Measurements from ENCODE around the gene SLC13A4.

The SLC13A4 gene

DNA sequence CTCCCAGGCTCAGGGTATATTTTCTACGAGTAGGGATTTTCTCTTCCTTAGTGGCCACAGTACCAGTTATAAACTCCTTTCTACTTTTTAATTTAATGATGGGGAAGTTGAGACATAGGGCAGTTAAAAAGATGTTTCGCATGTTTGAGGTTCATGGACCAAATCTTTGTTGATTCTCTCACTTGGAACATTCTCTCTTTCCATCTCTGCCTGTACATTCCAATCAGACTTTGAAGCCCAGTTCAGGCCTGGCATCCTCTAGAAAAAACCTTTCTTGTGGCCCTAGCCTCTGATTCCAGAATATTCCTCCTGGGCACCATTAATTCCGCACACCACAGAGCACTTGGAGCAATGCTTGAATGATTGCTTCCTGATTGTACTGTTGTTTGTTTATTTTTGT, 18.5 kb downstream of the SLC13A4 start:
- no peak for DNase-seq (ENCODE audit: low read depth)

DNA sequence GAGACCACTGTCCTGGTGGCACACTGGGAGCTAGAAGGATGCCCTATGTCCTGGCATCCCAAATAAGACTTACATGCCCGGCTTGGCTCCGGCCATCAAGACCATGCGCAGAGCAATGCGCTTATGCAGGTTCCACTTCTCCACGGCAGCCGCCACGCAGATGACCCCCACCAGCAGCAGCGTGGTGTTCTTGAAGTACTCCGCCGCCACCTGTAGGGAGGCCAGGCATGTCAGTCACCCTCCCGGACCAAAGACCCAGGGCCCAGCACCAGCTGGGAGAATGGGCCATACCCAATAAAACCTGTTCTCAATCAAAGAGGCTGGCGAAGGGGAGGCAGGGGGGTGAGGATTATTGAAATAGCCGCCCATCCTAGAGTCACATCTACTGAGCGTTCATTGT, 19.9 kb downstream of the SLC13A4 start:
- no peak for TF ChIP-seq CTCF (IDR thresholded peaks at IDR 0.05; ENCODE audit: insufficient read depth, low read depth, low read length, missing control alignments)
- H3K4me3 ChIP-seq (ENCODE audit: low read length), result no peak overlapping the region
- no peak for DNase-seq (ENCODE audit: low read depth)

More for the DNA sequence above, 18.5 kb downstream of the SLC13A4 start:
- H3K4me3 ChIP-seq (ENCODE audit: low read length), result no peak overlapping the region
- TF ChIP-seq CTCF (IDR thresholded peaks at IDR 0.05; ENCODE audit: insufficient read depth, low read depth, low read length, missing control alignments), result no peak

DNA sequence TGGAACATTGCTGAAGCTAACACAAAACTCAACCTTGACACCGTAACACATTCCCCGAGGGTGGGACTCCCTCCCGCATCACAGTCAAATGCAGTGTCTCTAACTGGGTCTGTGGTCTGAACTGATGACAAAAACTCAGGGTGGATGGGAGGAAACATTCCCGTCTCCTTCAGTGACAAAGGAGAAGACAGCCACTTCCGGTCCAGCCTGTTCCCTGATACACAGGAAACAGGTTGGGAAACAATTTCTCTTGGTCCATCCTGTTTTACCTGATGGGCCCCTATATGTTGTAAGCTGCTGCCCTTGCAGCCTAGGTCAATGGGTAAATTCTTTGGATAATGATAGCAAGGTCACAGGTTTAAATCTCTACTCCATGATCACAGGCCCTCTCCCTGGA, 20.4 kb downstream of the SLC13A4 start:
- H3K4me3 ChIP-seq (ENCODE audit: low read length), result no peak overlapping the region
- peak; percentile 85 for DNase-seq (ENCODE audit: low read depth)
- TF ChIP-seq CTCF (IDR thresholded peaks at IDR 0.05; ENCODE audit: insufficient read depth, low read depth, low read length, missing control alignments), result no peak

DNA sequence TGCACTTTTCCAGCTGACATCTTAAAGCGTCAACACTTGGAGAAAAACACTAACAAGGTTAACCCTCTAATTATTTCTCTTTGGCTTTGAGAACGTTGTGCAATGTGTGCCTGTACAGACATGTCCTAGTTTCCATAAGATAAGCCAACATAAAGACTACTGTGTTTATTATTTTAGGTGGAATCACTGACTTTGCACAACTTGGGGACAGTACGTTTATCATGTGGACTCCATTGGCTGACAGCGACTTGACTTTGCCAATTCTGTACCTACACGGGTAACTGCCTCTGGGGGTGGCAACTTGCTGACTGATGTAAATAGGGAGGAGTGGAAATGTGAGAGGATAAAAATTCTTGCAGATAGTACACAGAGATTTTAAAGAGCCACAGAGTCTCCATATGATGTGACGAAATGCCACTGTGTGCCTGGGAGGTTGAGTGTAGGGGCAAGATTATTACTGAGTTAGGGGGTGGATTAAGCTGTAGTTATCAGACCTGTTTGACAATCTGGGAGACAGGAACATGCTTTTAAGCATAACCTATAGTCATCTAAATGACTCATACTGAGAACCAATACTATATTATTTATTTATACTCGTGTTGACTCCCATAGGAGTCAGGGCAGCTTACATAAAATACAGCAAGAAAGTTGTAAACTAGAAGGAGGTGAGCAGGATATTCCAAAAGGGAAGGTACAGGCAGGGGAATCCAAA, 21.0 kb downstream of the SLC13A4 start:
- peak; percentile 92 for DNase-seq (ENCODE audit: low read depth)
- H3K4me3 ChIP-seq (ENCODE audit: low read length), result peak overlapping the region; percentile 10
- TF ChIP-seq CTCF (IDR thresholded peaks at IDR 0.05; ENCODE audit: insufficient read depth, low read depth, low read length, missing control alignments), result no peak

DNA sequence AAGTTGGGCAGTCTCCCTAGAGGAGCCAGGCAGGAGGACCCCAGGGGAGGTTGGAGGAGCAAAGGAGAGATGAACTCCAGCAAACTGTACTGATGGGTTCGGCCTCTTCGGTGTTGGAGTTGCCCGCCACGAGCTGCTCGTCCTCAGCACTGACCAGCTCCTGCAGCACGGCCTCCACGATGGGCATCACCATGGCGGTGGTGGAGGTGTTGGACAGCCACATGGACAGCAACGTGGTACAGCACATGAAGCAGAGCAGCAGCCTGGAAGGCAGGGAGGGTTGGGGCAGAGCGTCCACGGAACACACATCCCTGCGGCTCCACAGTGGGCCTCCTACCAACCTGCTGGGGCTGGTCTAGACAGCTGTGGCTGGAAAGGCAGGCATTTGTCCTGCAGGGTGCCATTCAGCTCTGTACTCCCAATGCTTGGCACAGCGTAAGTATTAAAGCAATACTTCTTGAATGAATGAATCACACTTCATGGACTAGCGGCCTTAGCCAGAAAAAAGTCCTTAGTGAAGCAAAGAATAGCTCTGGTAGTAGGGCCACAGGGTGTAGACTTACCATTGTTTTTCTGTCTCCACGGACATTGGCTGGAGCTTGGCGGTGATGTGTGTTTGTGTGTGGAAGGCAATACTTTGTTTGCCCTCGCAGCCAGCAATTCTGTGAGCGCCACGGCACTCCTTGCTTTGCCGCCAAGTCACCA, 21.8 kb downstream of the SLC13A4 start:
- TF ChIP-seq CTCF (IDR thresholded peaks at IDR 0.05; ENCODE audit: insufficient read depth, low read depth, low read length, missing control alignments), result no peak
- DNase-seq (ENCODE audit: low read depth), result peak; percentile 72
- peak overlapping the region; percentile 10 for H3K4me3 ChIP-seq (ENCODE audit: low read length)

DNA sequence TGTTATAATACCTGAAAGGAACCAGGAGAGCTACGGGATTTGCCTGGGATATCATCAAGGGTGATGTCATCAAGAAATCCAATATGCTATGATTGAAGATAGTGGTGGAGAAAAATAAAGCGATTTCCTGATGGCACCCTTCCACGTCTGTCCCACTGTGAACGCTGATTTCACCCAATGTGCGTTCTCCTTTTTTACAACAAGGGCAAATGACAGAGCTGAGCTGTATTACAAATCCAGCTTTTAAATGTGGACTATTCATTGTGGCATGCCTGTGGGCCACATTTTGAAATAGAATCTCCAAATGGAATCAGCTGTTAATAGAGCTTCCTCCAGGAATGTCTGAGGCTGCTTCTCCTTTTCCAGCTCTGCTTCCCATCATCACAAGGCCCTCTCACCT, 23.3 kb downstream of the SLC13A4 start:
- no peak for TF ChIP-seq CTCF (IDR thresholded peaks at IDR 0.05; ENCODE audit: insufficient read depth, low read depth, low read length, missing control alignments)
- H3K4me3 ChIP-seq (ENCODE audit: low read length), result no peak overlapping the region
- no peak for DNase-seq (ENCODE audit: low read depth)
